Left colon (tissue), 2 donors: ENCODE measurements around the gene TNFSF4. TPM values are rescaled to one million over a fixed set of nuclear protein-coding genes. Genes with fewer than 3 reads are reported as not detected.
"Not testable (repeated sequence)": the region's sequence is repeated elsewhere in the genome, so short reads cannot be mapped to it uniquely, and the experiment has no call there.

Experiments used
- ATAC-seq: fragments of 200-7000 bp; cut with Tn5 transposase; one replicate; pipeline ENCODE4 v1.9.1; 2020; ENCODE audit warnings: mild to moderate bottlenecking, moderate library complexity
- DNase-seq, 2 donors: peaks; one replicate each; pipeline ENCODE4 v3.0.0-alpha.2; 2020
- intact Hi-C, 2 donors: fragments of 100-400 bp; cut with DNase I in 1 of 2; cut with micrococcal nuclease in 1 of 2; formaldehyde crosslinking; loops; one replicate each; pipeline versions ENCODE4 v1.11.2 to v1.14.0; 2022; cut with DNase I, micrococcal nuclease
- total RNA-seq, 2 donors: library from RNA; stranded (reverse); fragmentation: NEBNext Ultra II Directional; extraction: Animal tissue kit (Norgen Biotek cat#: 25700); gene quantifications; one replicate each; pipeline ENCODE4 v1.2.1, GENCODE V29; 2021
- donor health status: DM: no; HTN: no; CAD: no.
- donor health status: DM: yes; HTN: yes; CAD: no.

The TNFSF4 gene
- total RNA-seq, 2 donors from 2014 or later: 1.2 to 1.5 TPM

DNA sequence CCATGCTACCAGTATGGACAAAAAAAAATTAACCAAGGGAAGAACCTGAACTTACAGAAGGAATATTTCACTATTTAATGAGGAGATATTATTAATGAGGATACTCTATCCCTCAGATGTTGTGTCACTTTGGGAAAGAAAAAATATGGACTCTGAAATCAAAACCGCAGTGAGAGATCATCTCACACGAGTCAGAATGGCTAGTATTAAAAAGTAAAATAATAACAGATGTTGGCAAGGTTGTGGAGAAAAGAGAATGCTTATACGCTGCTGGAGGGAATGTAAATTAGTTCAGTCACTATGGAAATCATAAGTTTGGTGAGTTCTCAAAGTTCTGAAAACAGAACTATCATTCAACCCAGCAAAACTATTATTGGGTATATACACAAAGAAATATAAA is 30.9 kb downstream of the TNFSF4 start:
- ATAC-seq (no peak), DNase-seq (no peak)
- intact Hi-C loops: no loop called here

DNA sequence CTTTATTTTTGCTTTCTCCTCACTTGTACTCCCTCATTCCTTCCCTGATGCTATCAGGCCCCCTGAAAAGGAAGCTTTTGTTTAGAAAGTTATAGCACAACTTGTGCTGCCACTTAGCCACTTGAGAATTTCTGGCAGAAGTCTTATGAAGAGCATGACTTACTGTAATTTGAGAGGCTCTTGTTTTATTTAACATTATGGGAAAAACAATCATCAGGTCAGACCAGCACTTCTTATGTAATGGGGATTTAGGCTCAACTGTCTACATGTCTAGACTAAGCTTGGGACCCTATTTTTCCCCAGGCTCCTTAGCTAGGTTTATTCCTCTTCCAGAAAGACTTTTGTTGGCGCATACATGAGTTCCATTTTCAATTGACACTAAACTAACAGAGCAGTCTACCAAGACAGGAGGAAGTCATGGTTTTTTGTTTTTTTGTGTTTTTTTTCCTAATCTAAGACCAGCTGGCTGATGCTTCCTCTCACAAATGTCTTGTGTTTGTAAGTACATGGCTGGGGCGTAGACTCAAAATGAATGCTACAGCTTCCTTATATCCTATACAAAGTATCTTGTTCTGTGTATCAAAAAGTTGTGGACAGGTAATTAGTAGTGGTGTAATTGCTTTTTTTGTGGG is 31.5 kb downstream of the TNFSF4 start:
- no peak for ATAC-seq
- no peak for DNase-seq
- intact Hi-C loops: no loop called here

DNA sequence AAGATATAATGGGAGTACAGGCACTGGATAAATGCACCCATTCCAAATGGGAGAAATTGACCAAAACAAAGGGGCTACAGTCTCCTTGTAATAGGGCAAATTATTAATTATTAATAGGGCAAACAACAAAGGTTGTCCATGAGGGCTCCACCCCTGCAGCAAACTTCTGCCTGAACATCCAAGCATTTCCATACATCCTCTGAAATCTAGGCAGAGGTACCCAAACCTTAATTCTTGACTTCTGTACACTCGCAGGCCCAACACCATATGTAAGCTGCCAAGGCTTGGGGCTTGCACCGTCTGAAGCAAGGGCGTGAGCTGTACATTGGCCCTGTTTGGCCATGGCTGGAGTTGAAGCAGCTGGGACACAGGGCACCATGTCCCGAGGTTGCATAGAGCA is 33.7 kb downstream of the TNFSF4 start:
- intact Hi-C loops: no loop called here
- no peak for DNase-seq
- no peak for ATAC-seq

DNA sequence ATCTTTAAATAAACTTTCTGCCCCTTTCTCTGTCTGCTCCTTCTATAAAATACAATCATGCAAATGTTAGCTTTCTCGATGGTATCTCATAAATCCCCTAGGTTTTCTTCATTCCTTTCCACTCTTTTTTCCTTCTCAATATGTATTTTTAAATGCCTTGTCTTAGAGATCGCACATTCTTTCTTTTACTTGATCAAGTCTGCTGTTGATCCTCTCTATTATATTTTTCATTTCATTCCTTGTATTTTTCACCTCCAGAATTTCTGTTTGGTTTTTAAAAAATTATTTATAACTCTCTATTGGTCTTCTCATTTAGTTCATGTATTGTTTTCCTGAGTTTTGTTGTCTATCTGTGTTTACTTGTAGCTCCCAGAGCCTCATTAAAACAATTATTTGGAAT is 36.0 kb downstream of the TNFSF4 start:
- no peak for ATAC-seq
- DNase-seq: no peak
- intact Hi-C loops: no loop called here

DNA sequence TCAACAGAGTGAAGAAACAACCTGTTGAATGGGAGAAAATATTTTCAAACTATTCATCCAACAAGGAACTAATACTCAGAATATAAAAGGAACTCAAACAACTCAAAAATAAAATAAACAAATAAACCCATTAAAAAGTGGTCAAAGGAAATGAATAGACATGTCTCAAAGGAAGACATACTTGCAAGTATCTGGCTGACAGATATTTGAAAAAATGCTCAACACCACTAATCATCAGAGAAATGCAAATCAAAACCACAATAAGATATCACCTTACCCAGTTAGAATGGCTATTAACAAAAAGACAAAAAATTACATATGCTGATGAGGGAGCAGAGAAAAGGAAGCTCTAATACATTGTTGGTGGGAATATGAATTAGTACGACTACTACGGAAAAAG is 38.2 kb downstream of the TNFSF4 start:
- ATAC-seq: no peak

DNA sequence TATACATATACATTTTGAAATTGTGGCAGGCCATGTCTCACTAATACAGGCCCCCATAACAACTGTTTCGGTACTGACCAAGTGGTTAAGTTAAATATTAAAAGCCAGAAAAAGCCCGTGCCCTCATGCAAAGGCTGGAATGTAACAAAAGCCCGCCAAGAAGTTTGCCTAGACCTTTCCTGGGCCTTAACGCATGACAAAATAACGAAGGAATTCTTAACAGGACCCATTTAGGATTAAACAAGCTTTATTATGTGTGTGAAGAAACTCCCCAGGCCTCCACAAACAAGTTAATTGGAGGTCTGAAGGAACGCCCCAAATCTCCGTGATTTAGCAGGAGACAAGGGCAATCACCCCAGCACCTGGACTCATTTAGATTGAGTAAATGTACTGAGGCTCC is 42.4 kb downstream of the TNFSF4 start:
- intact Hi-C loops: no loop called here
- ATAC-seq (no peak), DNase-seq (no peak)

More for the DNA sequence above, 38.2 kb downstream of the TNFSF4 start:
- DNase-seq: no peak
- intact Hi-C loops: no loop called here

DNA sequence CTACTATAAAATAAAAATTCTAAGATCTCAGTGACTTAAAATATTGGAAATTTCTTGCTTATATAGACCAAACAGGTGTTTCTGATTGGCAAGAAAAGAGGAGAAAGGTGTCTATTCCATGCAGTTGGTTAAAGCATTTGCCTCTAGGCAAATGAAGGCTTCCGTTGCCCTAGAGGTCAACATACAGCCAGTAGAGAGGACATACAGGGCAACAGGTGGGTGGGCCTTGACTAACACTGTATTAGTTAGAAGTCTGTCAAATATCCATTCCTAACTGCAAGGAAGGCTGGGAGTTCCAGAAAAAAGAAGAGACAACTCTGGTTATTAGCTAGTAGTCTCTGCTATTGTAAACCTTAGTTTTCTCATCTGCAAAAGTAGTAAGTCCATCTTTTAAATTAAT is 43.0 kb downstream of the TNFSF4 start:
- ATAC-seq: no peak

DNA sequence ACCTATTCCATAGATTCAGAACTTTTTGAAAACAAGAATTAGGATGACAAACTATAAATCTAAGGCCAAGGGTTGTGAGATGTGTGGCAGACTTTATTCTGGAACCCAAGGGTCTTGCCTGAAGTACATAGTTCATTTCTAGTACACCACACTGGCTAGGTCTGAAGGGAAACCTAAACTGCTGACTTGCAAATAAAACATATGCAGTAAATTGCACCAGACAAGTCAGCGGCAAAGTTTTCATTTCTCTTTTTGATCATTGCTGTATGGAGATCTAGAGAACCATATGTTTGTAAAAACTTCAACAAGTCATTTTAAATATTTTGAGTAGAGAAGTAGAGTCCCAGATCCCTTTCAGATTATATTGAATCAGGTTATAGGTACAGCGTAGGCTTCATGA is 43.9 kb downstream of the TNFSF4 start:
- intact Hi-C loops: no loop called here
- ATAC-seq (no peak), DNase-seq (no peak)

More for the DNA sequence above, 43.0 kb downstream of the TNFSF4 start:
- no peak for DNase-seq
- intact Hi-C loops: no loop called here

DNA sequence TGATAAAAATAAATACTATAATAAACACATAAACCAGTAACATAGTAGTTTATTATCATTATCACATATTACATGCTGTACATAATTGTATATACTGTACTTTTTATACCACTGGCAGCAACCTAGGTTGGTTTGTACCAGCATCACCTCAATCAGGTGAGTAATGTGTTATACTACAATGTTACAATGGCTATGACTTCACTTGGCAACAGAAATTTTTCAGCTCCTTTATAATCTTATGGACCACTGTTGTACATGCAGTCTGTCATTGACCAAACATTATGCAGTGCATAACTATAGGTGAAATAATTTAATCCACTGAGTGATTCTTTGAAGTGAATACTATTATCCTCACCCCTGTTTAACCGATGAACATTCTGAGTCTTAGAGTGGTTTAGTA is 44.5 kb downstream of the TNFSF4 start:
- intact Hi-C loops: no loop called here
- DNase-seq: no peak
- ATAC-seq: no peak

DNA sequence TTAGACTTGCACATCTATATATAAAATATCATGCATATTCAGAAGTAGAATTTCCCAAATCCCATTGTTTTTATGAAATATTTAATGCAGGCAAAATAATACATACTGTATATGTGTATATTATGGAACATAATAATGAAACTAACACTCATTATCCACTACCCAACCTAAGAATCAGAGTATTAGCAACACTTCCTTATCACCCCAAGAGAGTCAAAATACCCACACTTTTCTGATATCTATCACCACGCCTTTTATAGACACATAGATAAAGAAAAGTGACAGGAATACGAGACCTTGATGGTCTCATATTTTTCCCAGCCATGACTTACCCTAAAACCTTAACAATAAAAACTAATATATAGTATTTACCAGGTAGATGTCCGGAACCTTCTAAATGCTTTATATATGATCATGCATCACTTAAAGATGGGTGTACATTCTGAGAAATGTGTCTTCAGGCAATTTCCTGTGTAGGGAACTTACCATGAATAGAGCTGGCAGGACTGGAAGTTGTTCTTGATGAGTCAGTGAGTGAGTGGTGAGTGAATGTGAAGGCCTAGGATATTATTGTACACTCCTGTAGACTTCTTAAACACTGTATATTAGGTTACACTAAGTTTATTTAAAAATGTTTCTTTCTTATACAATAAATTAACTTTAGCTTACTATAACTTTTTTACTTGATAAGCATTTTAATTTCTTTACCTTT is 45.5 kb downstream of the TNFSF4 start:
- ATAC-seq (no peak), DNase-seq (no peak)
- intact Hi-C loops: no loop called here

DNA sequence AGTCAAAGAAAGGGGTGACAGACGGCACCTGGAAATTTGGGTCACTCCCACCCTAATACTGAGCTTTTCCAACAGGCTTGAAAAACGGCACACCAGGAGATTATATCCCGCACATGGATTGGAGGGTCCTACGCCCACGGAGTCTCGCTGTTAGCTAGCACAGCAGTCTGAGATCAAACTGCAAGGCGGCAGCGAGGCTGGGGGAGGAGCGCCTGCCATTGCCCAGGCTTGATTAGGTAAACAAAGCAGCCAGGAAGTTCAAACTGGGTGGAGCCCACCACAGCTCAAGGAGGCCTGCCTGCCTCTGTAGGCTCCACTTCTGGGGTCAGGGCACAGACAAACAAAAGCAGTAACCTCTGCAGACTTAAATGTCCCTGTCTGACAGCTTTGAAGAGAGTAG is 53.2 kb downstream of the TNFSF4 start:
- ATAC-seq, intact Hi-C loops, DNase-seq: not testable (repeated sequence)

DNA sequence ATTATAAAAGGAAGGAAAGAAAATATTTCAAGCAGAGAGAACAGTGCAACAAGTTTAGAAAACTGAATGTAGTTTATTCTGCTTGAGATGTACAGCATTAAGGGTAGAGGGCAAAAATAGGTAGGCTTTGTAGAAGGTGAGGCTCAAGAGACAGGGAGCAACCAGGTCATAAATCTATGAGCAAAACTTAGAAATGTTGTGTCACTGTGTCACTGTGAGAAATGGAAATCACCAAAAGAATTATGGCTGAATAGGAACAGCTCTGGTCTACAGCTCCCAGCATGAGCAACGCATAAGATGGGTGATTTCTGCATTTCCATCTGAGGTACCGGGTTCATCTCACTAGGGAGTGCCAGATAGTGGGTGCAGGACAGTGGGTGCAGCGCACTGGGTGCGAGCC is 53.6 kb downstream of the TNFSF4 start:
- ATAC-seq (no peak), DNase-seq (no peak)
- intact Hi-C loops: no loop called here

DNA sequence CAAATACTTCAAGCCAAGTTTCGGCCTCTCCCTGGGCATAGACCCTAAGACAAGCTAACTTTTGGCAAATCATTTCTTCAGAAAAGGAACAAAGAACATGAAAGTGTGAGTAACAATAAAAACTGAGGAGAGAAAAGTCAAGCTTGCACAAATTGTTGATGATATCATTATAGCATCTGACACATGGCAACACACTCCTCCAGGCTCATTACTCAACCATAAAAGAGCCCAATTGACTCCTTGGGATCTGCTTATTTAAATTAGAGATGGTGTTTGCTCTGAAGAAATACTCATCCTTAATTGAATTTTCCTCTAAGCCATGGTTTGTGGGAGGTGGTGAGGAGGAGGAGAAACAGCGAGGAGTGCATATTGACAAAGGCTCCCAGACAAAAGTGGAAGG is 54.5 kb downstream of the TNFSF4 start:
- DNase-seq (no peak), ATAC-seq (no peak)
- intact Hi-C loops: no loop called here

DNA sequence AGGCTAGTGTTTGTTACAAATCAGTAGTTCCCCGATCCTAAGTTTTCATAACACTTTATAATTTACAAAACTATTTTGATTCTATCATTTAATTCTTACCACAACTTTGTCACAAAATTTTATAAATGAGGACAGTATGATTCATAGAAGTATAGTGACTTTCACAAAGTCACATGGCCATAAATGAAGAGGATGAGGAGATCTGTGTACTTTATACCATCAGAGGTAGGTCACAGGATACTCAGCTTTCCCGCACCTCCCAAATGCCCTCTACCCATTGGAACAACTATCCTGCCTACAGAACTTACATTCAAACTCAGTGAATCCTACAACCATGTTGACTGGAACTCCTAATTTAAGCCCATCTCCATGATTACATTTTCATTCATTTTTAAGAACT is 56.3 kb downstream of the TNFSF4 start:
- no peak for ATAC-seq
- DNase-seq: no peak
- intact Hi-C loops: no loop called here

DNA sequence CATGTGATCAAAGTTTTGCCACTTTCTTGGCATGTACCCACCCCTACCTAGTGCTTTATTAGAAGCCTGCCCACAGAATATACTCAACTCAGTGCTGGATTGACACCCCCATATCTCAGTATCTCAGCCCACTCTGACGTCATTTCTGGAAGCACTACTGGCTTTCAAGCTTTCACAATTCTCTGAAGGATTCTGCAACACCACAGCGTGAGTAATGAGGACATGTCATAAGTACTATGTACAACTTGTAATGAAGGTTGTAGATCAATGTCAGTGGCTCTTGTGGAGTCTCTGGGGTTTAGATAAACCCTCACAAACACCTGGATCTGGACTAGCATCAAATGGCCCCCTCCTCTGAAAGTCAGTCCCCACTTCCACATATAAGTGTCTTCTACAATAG is 57.2 kb downstream of the TNFSF4 start:
- no peak for ATAC-seq
- no peak for DNase-seq
- intact Hi-C loops: no loop called here

DNA sequence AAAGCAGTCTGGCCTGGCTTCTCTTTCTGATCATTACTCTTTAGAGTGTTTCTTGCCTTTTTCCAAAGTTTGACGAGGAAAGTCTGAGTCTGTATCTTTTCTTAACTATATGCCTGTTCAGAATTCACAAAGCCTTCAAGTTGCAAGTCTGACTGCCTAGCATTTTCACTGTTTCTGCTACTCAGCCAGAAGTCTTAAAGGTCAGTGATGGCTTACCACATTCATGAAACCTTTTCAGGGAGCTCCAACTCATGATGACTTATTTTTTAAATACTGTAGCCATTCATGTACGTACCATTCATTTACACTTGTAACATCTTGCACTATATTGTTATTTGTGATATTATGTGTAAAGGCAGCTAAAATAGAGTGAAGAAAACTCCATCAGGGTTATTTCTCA is 58.2 kb downstream of the TNFSF4 start:
- no peak for ATAC-seq
- no peak for DNase-seq
- intact Hi-C loops: no loop called here

DNA sequence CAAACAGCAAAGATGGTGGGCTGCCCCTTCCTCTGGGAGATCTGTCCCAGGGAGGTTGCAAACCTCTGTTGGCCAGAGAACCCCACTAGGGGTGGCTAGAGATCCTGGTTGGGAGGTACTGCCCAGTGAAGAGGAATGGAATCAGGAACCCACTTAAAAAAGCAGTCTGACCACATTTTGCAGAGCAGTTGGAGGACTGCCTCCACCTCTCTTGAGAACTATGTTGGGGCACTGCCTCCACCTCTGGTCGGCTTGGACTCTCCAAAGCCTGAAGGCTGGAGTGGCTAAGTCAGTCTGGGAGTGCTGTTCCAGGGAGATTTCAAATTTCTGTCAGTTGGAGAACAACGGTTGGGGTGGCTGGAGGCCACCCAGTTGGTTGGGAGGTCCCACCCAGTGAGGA is 58.6 kb downstream of the TNFSF4 start:
- intact Hi-C loops: no loop called here
- no peak for ATAC-seq

DNA sequence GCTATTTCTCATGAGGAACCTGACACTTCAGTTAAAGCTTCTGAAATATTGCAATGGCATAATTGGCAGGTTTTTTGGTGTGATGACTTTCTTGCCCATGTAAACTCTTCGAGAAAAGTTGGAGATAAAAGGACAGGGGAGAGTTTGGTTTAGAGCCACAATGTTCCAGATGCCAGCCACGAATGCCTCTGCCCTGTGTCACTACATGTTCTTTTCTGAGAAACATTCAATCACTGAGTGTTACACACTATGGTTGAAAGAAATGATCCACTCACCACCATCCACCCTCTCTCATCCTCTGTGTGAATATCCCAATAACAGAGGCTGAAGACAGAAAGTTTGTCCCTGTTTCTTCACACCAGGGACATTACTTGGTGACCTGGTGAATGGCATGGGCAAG is 66.4 kb downstream of the TNFSF4 start:
- DNase-seq: no peak
- intact Hi-C loops: no loop called here
- ATAC-seq: no peak

More for the DNA sequence above, 58.6 kb downstream of the TNFSF4 start:
- DNase-seq: no peak

DNA sequence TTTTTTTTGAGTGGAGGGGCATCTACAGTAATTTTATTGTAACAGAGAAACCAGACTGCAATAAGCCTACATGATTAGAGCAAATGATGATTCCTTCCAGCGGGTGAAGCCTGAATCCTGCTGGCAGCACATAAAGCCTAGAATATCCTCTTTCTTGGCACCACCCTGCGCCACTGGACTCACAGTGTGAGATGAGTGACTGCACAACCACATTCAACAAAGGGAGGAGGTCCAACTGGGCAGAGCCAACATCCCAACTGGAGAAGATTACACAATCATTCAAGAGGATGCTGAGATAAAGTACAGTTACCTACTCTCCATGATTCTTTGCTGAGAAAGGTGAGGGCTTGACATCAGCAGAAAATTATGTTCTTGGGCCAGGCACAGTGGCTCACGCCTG is 67.4 kb downstream of the TNFSF4 start:
- intact Hi-C loops: no loop called here
- ATAC-seq: no peak

DNA sequence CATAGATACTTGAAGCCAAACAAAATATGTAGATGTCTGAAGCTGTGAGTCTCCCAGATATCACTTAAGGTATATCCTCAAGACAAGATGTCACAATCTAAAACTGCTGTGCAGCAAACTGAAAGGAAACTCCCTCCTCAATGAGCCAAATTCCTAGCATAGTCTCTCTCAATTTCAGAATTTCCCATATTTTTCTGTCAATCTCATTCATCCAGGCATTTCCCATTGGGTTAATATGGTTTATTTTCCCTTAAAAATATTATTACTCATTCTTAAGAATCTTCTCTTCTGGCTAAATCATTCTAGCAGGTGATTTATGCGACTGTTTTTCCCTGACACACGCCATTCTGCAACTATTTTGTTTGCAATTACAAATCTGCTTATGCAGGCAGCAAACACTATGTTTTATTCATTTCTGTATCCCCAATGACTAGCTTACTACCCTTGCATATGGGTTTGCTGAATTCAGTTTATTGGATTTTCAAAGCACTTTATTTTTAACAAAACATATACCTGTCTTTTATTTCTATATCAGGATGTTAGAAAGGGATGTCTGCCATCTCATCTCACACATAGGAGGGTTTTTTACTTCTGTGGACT is 69.9 kb downstream of the TNFSF4 start:
- intact Hi-C loops: no loop called here
- ATAC-seq (no peak), DNase-seq (no peak)

More for the DNA sequence above, 67.4 kb downstream of the TNFSF4 start:
- DNase-seq: no peak

DNA sequence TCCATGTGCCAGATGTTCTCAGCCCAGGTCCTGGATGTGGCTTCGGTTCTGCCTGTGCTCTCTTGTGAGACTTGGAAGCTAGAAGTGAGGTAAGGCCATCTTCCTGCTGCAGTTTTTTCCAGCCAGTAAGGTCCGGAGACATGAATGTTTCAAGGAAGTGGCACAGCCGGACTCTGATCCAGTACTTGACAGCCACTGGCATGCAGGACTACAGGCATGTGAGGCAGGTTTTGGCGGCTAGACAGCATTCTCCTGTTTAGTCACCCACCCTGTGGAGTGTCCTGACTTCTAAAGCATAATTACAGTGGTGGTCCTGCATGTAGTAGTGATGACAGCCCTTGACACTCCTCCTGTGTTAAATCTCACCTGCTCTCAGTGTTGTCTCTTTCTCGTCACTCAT is 72.3 kb downstream of the TNFSF4 start:
- ATAC-seq (no peak), DNase-seq (no peak)
- intact Hi-C loops: no loop called here
